ENCODE results near the gene KIF26B. TPM values are rescaled to one million over a fixed set of nuclear protein-coding genes. Genes with fewer than 3 reads are reported as not detected.

KIF26B gene
- total and polyA plus RNA-seq, 2 experiments from 2014 or later = 2.5 to 8.0 TPM

GRCh38 chr1:245155272-245156040 lies 671 bp downstream of the KIF26B start:
- no peaks in the 10 kb centered on the region for H4K20me1 ChIP-seq (ENCODE audit: insufficient read depth)
- H3K79me2 ChIP-seq (ENCODE audit: insufficient read depth) = peaks cover 23% of the 10 kb centered on the region
- H3K27me3 ChIP-seq (replicated peaks; ENCODE audit: insufficient read depth) = no peaks in the 10 kb centered on the region
- peak overlapping the region; percentile 85 for H2AFZ ChIP-seq
- TF ChIP-seq EZH2 (IDR thresholded peaks at IDR 0.05; ENCODE audit: insufficient read depth, poor library complexity, severe bottlenecking) (no peak), EZH2phosphoT487 (IDR thresholded peaks at IDR 0.05; ENCODE audit: insufficient read depth, low read depth) (no peak)
- peak overlapping the region; percentile 35; the same call in 1 of the 2 replicates for H3K27ac ChIP-seq
- peak overlapping the region; percentile 81 for H3K4me3 ChIP-seq
- no peaks in the 10 kb centered on the region for H3F3A ChIP-seq (ENCODE audit: insufficient read depth)
- peak; percentile 64 for DNase-seq
- 1 to 2% methylated on average over 39 to 45 of the region's 57 CpGs for WGBS, 2 experiments (ENCODE audit: low coverage in 1 of 2, low lambda C conversion rate in 2 of 2, missing lambda C conversion rate in 2 of 2)
- H3K9me3 ChIP-seq (ENCODE audit: low read depth) = no peaks in the 10 kb centered on the region
- H3K36me3 ChIP-seq (ENCODE audit: low read depth) = no peaks in the 10 kb centered on the region
- peak overlapping the region; percentile 73 for H3K9ac ChIP-seq
- in situ Hi-C loops (cut with MboI) = loop anchor here (5.0 kb wide), 1 partner anchor 842 kb away; no protein-coding TSS in a partner anchor
- H3K4me2 ChIP-seq (ENCODE audit: unreplicated experiment) = peak overlapping the region; percentile 93
- no peaks in the 10 kb centered on the region for H3K9me2 ChIP-seq (ENCODE audit: insufficient read depth)
- no peaks in the 10 kb centered on the region for H3K4me1 ChIP-seq (ENCODE audit: insufficient read depth)

- Histone ChIP-seq H3K27ac (no peak overlapping the region), H3K9ac (peak overlapping the region; percentile 73), H2AFZ (peak overlapping the region; percentile 85), H3K4me3 (peak overlapping the region; percentile 81), H3F3A (ENCODE audit: insufficient read depth) (no peaks in the 10 kb centered on the region), H3K27me3 (replicated peaks; ENCODE audit: insufficient read depth) (no peaks in the 10 kb centered on the region), H3K4me1 (ENCODE audit: insufficient read depth) (no peaks in the 10 kb centered on the region), H3K9me2 (ENCODE audit: insufficient read depth) (no peaks in the 10 kb centered on the region), H4K20me1 (ENCODE audit: insufficient read depth) (no peaks in the 10 kb centered on the region), H3K79me2 (ENCODE audit: insufficient read depth) (peaks cover 23% of the 10 kb centered on the region), H3K4me2 (ENCODE audit: unreplicated experiment) (peak overlapping the region; percentile 93), H3K9me3 (ENCODE audit: low read depth) (no peaks in the 10 kb centered on the region), H3K36me3 (ENCODE audit: low read depth) (no peaks in the 10 kb centered on the region)
- DNase-seq = peak; percentile 95
- TF ChIP-seq EZH2 (IDR thresholded peaks at IDR 0.05; ENCODE audit: insufficient read depth, poor library complexity, severe bottlenecking) = no peak
- TF ChIP-seq EZH2phosphoT487 (IDR thresholded peaks at IDR 0.05; ENCODE audit: insufficient read depth, low read depth) = no peak
- in situ Hi-C loops (cut with MboI) = loop anchor here (5.0 kb wide), 1 partner anchor 841 kb away; no protein-coding TSS in a partner anchor
- 0 to 1% methylated on average over 27 to 45 of the region's 74 CpGs for WGBS, 2 experiments (ENCODE audit: low coverage in 1 of 2, low lambda C conversion rate in 2 of 2, missing lambda C conversion rate in 2 of 2)
These were observed 1.4 kb downstream of the KIF26B start for GRCh38 chr1:245156041-245156735.

GRCh38 chr1:245156736-245157505 lies 2.1 kb downstream of the KIF26B start:
- Histone ChIP-seq H3K9me2 (ENCODE audit: insufficient read depth) (no peaks in the 10 kb centered on the region), H2AFZ (peak overlapping the region; percentile 85), H3K4me3 (peak overlapping the region; percentile 81), H3K9ac (peak overlapping the region; percentile 73), H3K4me2 (ENCODE audit: unreplicated experiment) (peak overlapping the region; percentile 81), H3K4me1 (ENCODE audit: insufficient read depth) (no peaks in the 10 kb centered on the region), H3K79me2 (ENCODE audit: insufficient read depth) (peaks cover 23% of the 10 kb centered on the region), H3F3A (ENCODE audit: insufficient read depth) (no peaks in the 10 kb centered on the region), H3K36me3 (ENCODE audit: low read depth) (no peaks in the 10 kb centered on the region), H3K27me3 (replicated peaks; ENCODE audit: insufficient read depth) (no peaks in the 10 kb centered on the region), H3K9me3 (ENCODE audit: low read depth) (no peaks in the 10 kb centered on the region), H3K27ac (no peak overlapping the region), H4K20me1 (ENCODE audit: insufficient read depth) (no peaks in the 10 kb centered on the region)
- peak; percentile 54 for DNase-seq
- TF ChIP-seq EZH2phosphoT487 (IDR thresholded peaks at IDR 0.05; ENCODE audit: insufficient read depth, low read depth) (no peak), EZH2 (IDR thresholded peaks at IDR 0.05; ENCODE audit: insufficient read depth, poor library complexity, severe bottlenecking) (no peak)
- 13 to 16% methylated on average over 32 to 34 of the region's 44 CpGs for WGBS, 2 experiments (ENCODE audit: low coverage in 1 of 2, low lambda C conversion rate in 2 of 2, missing lambda C conversion rate in 2 of 2)
- in situ Hi-C loops (cut with MboI) = loop anchor here (5.0 kb wide), 1 partner anchor 840 kb away; no protein-coding TSS in a partner anchor

- no peak overlapping the region for H3K9ac ChIP-seq
- no peaks in the 10 kb centered on the region for H3K27me3 ChIP-seq (replicated peaks; ENCODE audit: insufficient read depth)
- H3K9me2 ChIP-seq (ENCODE audit: insufficient read depth) = no peaks in the 10 kb centered on the region
- in situ Hi-C loops (cut with MboI) = loop anchor here (5.0 kb wide), 1 partner anchor 838 kb away; no protein-coding TSS in a partner anchor
- no peaks in the 10 kb centered on the region for H3F3A ChIP-seq (ENCODE audit: insufficient read depth)
- DNase-seq = no peak
- peaks cover 23% of the 10 kb centered on the region for H3K79me2 ChIP-seq (ENCODE audit: insufficient read depth)
- H3K36me3 ChIP-seq (ENCODE audit: low read depth) = no peaks in the 10 kb centered on the region
- H2AFZ ChIP-seq = no peak overlapping the region
- H3K4me2 ChIP-seq (ENCODE audit: unreplicated experiment) = no peak overlapping the region
- no peak overlapping the region for H3K27ac ChIP-seq
- TF ChIP-seq EZH2phosphoT487 (IDR thresholded peaks at IDR 0.05; ENCODE audit: insufficient read depth, low read depth) (no peak), EZH2 (IDR thresholded peaks at IDR 0.05; ENCODE audit: insufficient read depth, poor library complexity, severe bottlenecking) (no peak)
- H4K20me1 ChIP-seq (ENCODE audit: insufficient read depth) = no peaks in the 10 kb centered on the region
- no peaks in the 10 kb centered on the region for H3K9me3 ChIP-seq (ENCODE audit: low read depth)
- H3K4me1 ChIP-seq (ENCODE audit: insufficient read depth) = no peaks in the 10 kb centered on the region
- WGBS, 2 experiments (ENCODE audit: low coverage in 1 of 2, low lambda C conversion rate in 2 of 2, missing lambda C conversion rate in 2 of 2) = 85 to 89% methylated on average over 3 of the region's 3 CpGs
- H3K4me3 ChIP-seq = no peak overlapping the region
These were observed 4.1 kb downstream of the KIF26B start for GRCh38 chr1:245158913-245159312.

All from GM23248 (cell line).